Stimulated activated CD8-positive, alpha-beta memory T cell treated with anti-CD3 and anti-CD28 coated beads, Interleukin-12 subunit alpha, Interleukin-12 subunit beta, amount 100 ng/mL, for 24 hours (primary cell): ENCODE results near the gene NHERF2.

Source experiments
- DNase-seq: peaks from one replicate; pipeline ENCODE4 v3.0.0-alpha.2; 2020; ENCODE audit errors: extremely low read depth

The NHERF2 gene

GRCh38 chr16:2061023-2061422 lies 34.3 kb downstream of the NHERF2 start:
- no peak for DNase-seq

GRCh38 chr16:2061526-2061925 lies 34.8 kb downstream of the NHERF2 start:
- no peak for DNase-seq

- DNase-seq = no peak
Observed at GRCh38 chr16:2062801-2063200, 36.1 kb downstream of the NHERF2 start.

- no peak for DNase-seq
Observed at GRCh38 chr16:2063861-2064260, 37.2 kb downstream of the NHERF2 start.

- no peak for DNase-seq
Observed at GRCh38 chr16:2064368-2064945, 37.8 kb downstream of the NHERF2 start.

- no peak for DNase-seq
Observed at GRCh38 chr16:2066139-2066538, 39.4 kb downstream of the NHERF2 start.

GRCh38 chr16:2070576-2071453 lies 44.1 kb downstream of the NHERF2 start:
- DNase-seq = no peak

- no peak for DNase-seq
Observed at GRCh38 chr16:2071454-2072202, 44.9 kb downstream of the NHERF2 start.

- no peak for DNase-seq
Observed at GRCh38 chr16:2072926-2073325, 46.2 kb downstream of the NHERF2 start.

GRCh38 chr16:2074071-2074470 lies 47.4 kb downstream of the NHERF2 start:
- DNase-seq = no peak

- DNase-seq = no peak
Observed at GRCh38 chr16:2075631-2076030, 48.9 kb downstream of the NHERF2 start.

- DNase-seq = no peak
Observed at GRCh38 chr16:2076072-2076865, 49.6 kb downstream of the NHERF2 start.

GRCh38 chr16:2077016-2077415 lies 50.3 kb downstream of the NHERF2 start:
- DNase-seq = no peak

- no peak for DNase-seq
Observed at GRCh38 chr16:2077696-2078095, 51.0 kb downstream of the NHERF2 start.

GRCh38 chr16:2078096-2078495 lies 51.4 kb downstream of the NHERF2 start:
- DNase-seq = no peak

- DNase-seq = no peak
Observed at GRCh38 chr16:2078691-2079090, 52.0 kb downstream of the NHERF2 start.

GRCh38 chr16:2079311-2079800 lies 52.7 kb downstream of the NHERF2 start:
- no peak for DNase-seq

GRCh38 chr16:2079991-2080390 lies 53.3 kb downstream of the NHERF2 start:
- no peak for DNase-seq

GRCh38 chr16:2081201-2082084 lies 54.7 kb downstream of the NHERF2 start:
- no peak for DNase-seq

GRCh38 chr16:2082171-2082982 lies 55.7 kb downstream of the NHERF2 start:
- DNase-seq = no peak
